GM12874 (cell line): ENCODE data around the gene HINT1.

Experiments
- CTCF ChIP-seq: IDR thresholded peaks from 2 replicates; pipeline ENCODE4 v1.5.1; 2011; ENCODE audit warnings: low read depth, mild to moderate bottlenecking, control low read depth, low read length, moderate library complexity; ENCODE audit not compliant: insufficient read depth

The HINT1 gene

GRCh38 chr5:131151216-131151615, 13.8 kb downstream of the HINT1 start:
- TF ChIP-seq CTCF: no peak

GRCh38 chr5:131150408-131150807, 14.6 kb downstream of the HINT1 start:
- no peak for TF ChIP-seq CTCF

GRCh38 chr5:131148835-131149234, 16.2 kb downstream of the HINT1 start:
- TF ChIP-seq CTCF: no peak

- TF ChIP-seq CTCF: no peak
Measured at GRCh38 chr5:131147258-131147657, 17.8 kb downstream of the HINT1 start.

- no peak for TF ChIP-seq CTCF
Measured at GRCh38 chr5:131142970-131143617, 22.0 kb downstream of the HINT1 start.

GRCh38 chr5:131139321-131139720, 25.7 kb downstream of the HINT1 start:
- no peak for TF ChIP-seq CTCF

- TF ChIP-seq CTCF: no peak
Measured at GRCh38 chr5:131129306-131129705, 35.8 kb downstream of the HINT1 start.
